Activated CD8-positive, alpha-beta T cell treated with anti-CD3 and anti-CD28 coated beads for 36 hours (primary cell): ENCODE results near the gene GSE1. TPM values are rescaled to one million over a fixed set of nuclear protein-coding genes. Genes with fewer than 3 reads are reported as not detected.
A peak's percentile ranks its signal among the peaks of the same experiment; 100 is the strongest.

ENCODE experiments used
- ATAC-seq: fragments of 200-7000 bp; cut with Tn5 transposase; one replicate; pipeline ENCODE4 v1.10.0; 2021; ENCODE audit warnings: mild to moderate bottlenecking, moderate library complexity
- CTCF ChIA-PET: fragments of 350-600 bp; sonication (Branson Sonifier 250); formaldehyde crosslinking; loops from one replicate; lab custom pipeline; 2021; ENCODE audit warnings: antibody characterized with exemption; lab: Charles Lee
- POLR2A ChIA-PET: fragments of 350-600 bp; sonication (Branson Sonifier 250); formaldehyde crosslinking; loops from one replicate; lab custom pipeline; 2021; ENCODE audit warnings: antibody characterized with exemption; lab: Charles Lee
- DNase-seq: peaks from one replicate; pipeline ENCODE4 v3.0.0-alpha.2; 2020
- H3K27ac Mint-ChIP-seq: one replicate; pipeline ENCODE4 v1.8.0; 2021; ENCODE audit warnings: mild to moderate bottlenecking, mixed read lengths
- H3K27me3 Mint-ChIP-seq: one replicate; pipeline ENCODE4 v1.8.0; 2021; ENCODE audit warnings: mixed read lengths
- H3K36me3 Mint-ChIP-seq: one replicate; pipeline ENCODE4 v1.8.0; 2021; ENCODE audit warnings: low read depth, mixed read lengths
- H3K4me1 Mint-ChIP-seq: one replicate; pipeline ENCODE4 v1.8.0; 2021; ENCODE audit warnings: low read depth, mixed read lengths
- H3K4me3 Mint-ChIP-seq: one replicate; pipeline ENCODE4 v1.8.0; 2021; ENCODE audit warnings: mild to moderate bottlenecking, moderate library complexity, mixed read lengths
- H3K9me3 Mint-ChIP-seq: one replicate; pipeline ENCODE4 v1.8.0; 2021; ENCODE audit warnings: mixed read lengths
- intact Hi-C: fragments of 100-400 bp; cut with micrococcal nuclease; formaldehyde crosslinking; loops from one replicate; pipeline ENCODE4 v1.10.0; 2022
- total RNA-seq, 2 experiments: library from RNA; stranded (reverse); gene quantifications; one replicate each; pipeline ENCODE4 v1.2.3, GENCODE V29; 2021
- TF ChIP-seq, protein P1 (sequence below): fragments of 200-600 bp; IDR thresholded peaks from one replicate; pipeline ENCODE4 v1.8.0; 2022; ENCODE audit warnings: antibody characterized with exemption, mild to moderate bottlenecking

The GSE1 gene
- total RNA-seq, 2 experiments from 2014 or later, result 33.6 to 34.5 TPM

DNA sequence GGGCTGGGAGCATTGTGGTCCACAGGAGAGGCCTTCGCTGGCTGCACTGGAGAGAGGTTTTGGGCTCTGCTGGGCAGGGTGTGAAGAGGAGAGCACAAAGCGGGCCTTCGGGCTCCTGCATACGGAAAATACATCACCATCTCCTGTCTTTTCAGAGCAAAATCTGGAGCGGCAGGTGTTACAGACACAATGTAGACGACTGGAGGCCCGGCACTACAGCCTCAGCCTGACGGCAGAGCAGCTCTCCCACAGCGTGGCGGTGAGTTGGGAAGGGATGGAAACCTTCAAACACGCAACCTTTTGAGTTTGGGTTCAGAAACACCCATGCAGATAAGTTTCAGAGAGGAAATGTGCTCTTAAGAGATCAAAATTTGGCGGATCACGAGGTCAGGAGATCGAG, 57.7 kb downstream of the GSE1 start:
- CTCF ChIA-PET, result interaction anchor here (2.4 to 4.2 kb wide), 2 partner anchors 12 to 54 kb away, joined by 8 to 18 read pairs; no protein-coding TSS in a partner anchor
- Mint-ChIP-seq H3K27ac (no peak overlapping the region), H3K36me3 (peaks cover 46% of the 10 kb centered on the region), H3K9me3 (no peaks in the 10 kb centered on the region), H3K4me1 (peaks cover 6% of the 10 kb centered on the region), H3K4me3 (no peak overlapping the region), H3K27me3 (no peaks in the 10 kb centered on the region)
- POLR2A ChIA-PET, result interaction anchor here (0.7 to 1.0 kb wide), 2 partner anchors 13 to 338 kb away, joined by 3 read pairs; no protein-coding TSS in a partner anchor
- no peak for DNase-seq
- intact Hi-C loops, result loop anchor here (5.0 kb wide), 1 partner anchor 46 kb away; no protein-coding TSS in a partner anchor
- no peak for ATAC-seq
- TF ChIP-seq, protein P1, sequence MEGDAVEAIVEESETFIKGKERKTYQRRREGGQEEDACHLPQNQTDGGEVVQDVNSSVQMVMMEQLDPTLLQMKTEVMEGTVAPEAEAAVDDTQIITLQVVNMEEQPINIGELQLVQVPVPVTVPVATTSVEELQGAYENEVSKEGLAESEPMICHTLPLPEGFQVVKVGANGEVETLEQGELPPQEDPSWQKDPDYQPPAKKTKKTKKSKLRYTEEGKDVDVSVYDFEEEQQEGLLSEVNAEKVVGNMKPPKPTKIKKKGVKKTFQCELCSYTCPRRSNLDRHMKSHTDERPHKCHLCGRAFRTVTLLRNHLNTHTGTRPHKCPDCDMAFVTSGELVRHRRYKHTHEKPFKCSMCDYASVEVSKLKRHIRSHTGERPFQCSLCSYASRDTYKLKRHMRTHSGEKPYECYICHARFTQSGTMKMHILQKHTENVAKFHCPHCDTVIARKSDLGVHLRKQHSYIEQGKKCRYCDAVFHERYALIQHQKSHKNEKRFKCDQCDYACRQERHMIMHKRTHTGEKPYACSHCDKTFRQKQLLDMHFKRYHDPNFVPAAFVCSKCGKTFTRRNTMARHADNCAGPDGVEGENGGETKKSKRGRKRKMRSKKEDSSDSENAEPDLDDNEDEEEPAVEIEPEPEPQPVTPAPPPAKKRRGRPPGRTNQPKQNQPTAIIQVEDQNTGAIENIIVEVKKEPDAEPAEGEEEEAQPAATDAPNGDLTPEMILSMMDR, result no peak

DNA sequence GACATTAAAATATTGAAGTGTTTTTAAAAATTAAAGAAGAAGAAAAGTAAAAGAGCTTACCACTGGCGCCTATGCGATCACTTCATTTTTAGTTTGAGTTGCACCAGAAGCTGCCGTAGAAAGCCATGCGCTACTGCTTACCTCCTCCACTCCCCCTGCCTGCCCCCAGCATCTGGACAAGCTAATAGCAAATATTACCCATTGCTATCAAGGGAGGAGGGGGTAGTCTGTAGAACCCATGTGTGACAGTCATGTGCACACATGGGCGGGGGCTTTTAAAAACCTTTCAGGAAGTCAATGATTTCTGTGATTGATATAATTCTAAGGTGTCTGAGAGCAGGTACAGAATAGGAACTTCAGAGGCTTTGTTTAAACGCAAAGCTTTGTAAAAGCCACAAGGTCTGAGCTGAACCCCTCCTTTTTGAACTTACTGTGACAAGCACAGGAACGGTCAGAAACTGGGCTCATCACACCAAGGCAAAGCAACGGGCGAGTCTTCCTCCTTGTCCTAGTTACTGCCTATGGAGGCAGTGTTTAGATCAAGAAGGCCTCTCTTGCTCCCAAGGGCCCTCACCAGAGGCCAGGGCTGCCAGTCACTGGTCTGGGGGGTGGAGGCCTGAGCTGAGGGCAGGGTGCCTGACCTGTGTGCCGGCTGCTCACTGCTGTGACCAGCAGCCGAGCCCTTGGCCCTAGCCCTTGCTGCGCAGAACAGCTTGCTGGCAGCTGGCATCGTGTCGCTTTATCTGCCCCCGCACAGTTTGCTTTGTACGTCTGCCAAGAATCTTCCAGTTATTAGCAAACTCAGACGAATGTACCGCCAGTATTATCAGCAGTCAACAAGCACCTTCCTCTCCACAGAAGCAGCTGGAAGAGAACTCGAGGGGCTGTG, 60.7 kb downstream of the GSE1 start:
- peaks cover 6% of the 10 kb centered on the region for H3K4me1 Mint-ChIP-seq
- H3K36me3 Mint-ChIP-seq, result peaks cover 43% of the 10 kb centered on the region
- ChIA-PET POLR2A (interaction anchor here (1.3 to 1.6 kb wide), 2 partner anchors 10 to 42 kb away, joined by 3 to 6 read pairs; no protein-coding TSS in a partner anchor), CTCF (interaction anchor here (1.2 to 4.2 kb wide), 3 partner anchors 9 to 314 kb away, joined by 3 to 18 read pairs (median 3); no protein-coding TSS in a partner anchor)
- H3K4me3 Mint-ChIP-seq, result no peak overlapping the region
- no peak overlapping the region for H3K27ac Mint-ChIP-seq
- intact Hi-C loops, result loop anchor here (5.0 kb wide), 1 partner anchor 44 kb away; no protein-coding TSS in a partner anchor
- no peak for DNase-seq
- TF ChIP-seq, protein P1, result no peak
- no peak for ATAC-seq
- no peaks in the 10 kb centered on the region for H3K9me3 Mint-ChIP-seq
- H3K27me3 Mint-ChIP-seq, result no peaks in the 10 kb centered on the region

DNA sequence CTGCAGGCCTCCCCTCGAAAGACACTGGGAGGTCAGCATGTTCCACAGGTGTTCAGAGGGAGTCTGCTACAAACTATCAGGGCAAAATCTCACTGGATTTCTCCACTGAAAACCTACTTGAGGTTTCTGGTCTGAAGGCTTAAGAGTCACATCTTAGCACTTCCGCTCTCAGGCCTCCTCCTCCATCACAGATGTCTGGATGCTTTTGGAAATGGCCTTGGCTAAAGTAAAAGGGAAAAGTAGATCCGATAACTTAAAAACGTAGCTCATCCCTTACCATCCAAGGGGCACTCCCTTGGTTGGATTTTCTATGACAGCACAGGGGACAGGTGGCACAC, 61.3 kb downstream of the GSE1 start:
- ChIA-PET POLR2A (interaction anchor here (1.3 to 1.7 kb wide), 3 partner anchors 9 to 41 kb away, joined by 3 to 6 read pairs (median 6); no protein-coding TSS in a partner anchor), CTCF (interaction anchor here (0.8 to 4.2 kb wide), 5 partner anchors 15 to 314 kb away, joined by 3 to 18 read pairs (median 3); no protein-coding TSS in a partner anchor)
- intact Hi-C loops, result loop anchor here (5.0 kb wide), 1 partner anchor 43 kb away; no protein-coding TSS in a partner anchor
- Mint-ChIP-seq H3K9me3 (no peaks in the 10 kb centered on the region), H3K36me3 (peaks cover 42% of the 10 kb centered on the region), H3K27ac (no peak overlapping the region), H3K4me1 (peaks cover 6% of the 10 kb centered on the region), H3K27me3 (no peaks in the 10 kb centered on the region), H3K4me3 (no peak overlapping the region)
- ATAC-seq (no peak), DNase-seq (no peak)
- TF ChIP-seq, protein P1, result no peak

GRCh38 chr16:85674828-85675227, 61.7 kb downstream of the GSE1 start:
- no peak for ATAC-seq
- TF ChIP-seq, protein P1, result no peak
- no peak for DNase-seq
- intact Hi-C loops, result loop anchor here (5.0 kb wide), 1 partner anchor 42 kb away; no protein-coding TSS in a partner anchor
- H3K27ac Mint-ChIP-seq, result peak overlapping the region; percentile 78
- H3K4me3 Mint-ChIP-seq, result no peak overlapping the region
- no peaks in the 10 kb centered on the region for H3K9me3 Mint-ChIP-seq
- peaks cover 6% of the 10 kb centered on the region for H3K4me1 Mint-ChIP-seq
- no peaks in the 10 kb centered on the region for H3K27me3 Mint-ChIP-seq
- H3K36me3 Mint-ChIP-seq, result peaks cover 43% of the 10 kb centered on the region
- ChIA-PET POLR2A (interaction anchor here (1.7 kb wide), 1 partner anchor 9 kb away, joined by 6 read pairs; no protein-coding TSS in a partner anchor), CTCF (interaction anchor here (0.8 to 4.2 kb wide), 8 partner anchors 14 to 313 kb away, joined by 3 to 18 read pairs (median 4); partner anchors contain the start of gene GINS2)
